Transverse colon (tissue), 4 donors: ENCODE data around the gene ARMC8. TPM values are rescaled to one million over a fixed set of nuclear protein-coding genes. Genes with fewer than 3 reads are reported as not detected.

Source experiments
- DNase-seq: peaks from one replicate; pipeline ENCODE4 v3.0.0-alpha.2; 2019
- H3K27ac ChIP-seq, 4 donors: fragments of 200-600 bp; sonication (generic); 2 replicates each; pipeline ENCODE4 v1.5.1; 2016 to 2018; ENCODE audit warnings: inconsistent platforms in 4 of 4
- H3K27me3 ChIP-seq: fragments of 200-600 bp; sonication (generic); 2 replicates; pipeline ENCODE4 v1.5.1; 2017; ENCODE audit warnings: inconsistent platforms
- H3K36me3 ChIP-seq, 4 donors: fragments of 200-600 bp; sonication (generic); 2 replicates each; pipeline ENCODE4 v1.5.1; 2017 to 2019; ENCODE audit warnings: inconsistent platforms in 4 of 4
- H3K4me1 ChIP-seq, 4 donors: fragments of 200-600 bp; sonication (generic); 2 replicates each; pipeline ENCODE4 v1.5.1; 2017 to 2020; ENCODE audit warnings: inconsistent platforms in 4 of 4
- H3K4me3 ChIP-seq, 4 donors: fragments of 200-600 bp; sonication (generic); 1 replicate in 1 of 4; 2 replicates in 3 of 4; pipeline versions ENCODE4 v1.5.1 to v1.6.1; 2017 to 2019; ENCODE audit warnings: inconsistent platforms in 4 of 4
- H3K9me3 ChIP-seq, 2 donors: fragments of 200-600 bp; sonication (generic); 2 replicates each; pipeline ENCODE4 v1.5.1; 2017 to 2019; ENCODE audit warnings: inconsistent platforms in 2 of 2
- EP300 ChIP-seq: sonication (generic); formaldehyde crosslinking; IDR thresholded peaks from one replicate; pipeline ENCODE4 v1.6.1; 2017; ENCODE audit warnings: antibody characterized with exemption, low read depth
- POLR2A ChIP-seq: fragments of 450-650 bp; IDR thresholded peaks from one replicate; pipeline ENCODE4 v1.6.1; 2016; ENCODE audit warnings: antibody characterized with exemption, mild to moderate bottlenecking, moderate library complexity
- POLR2AphosphoS5 ChIP-seq, 3 donors: sonication (generic); formaldehyde crosslinking; IDR thresholded peaks; one replicate each; pipeline ENCODE4 v1.6.1; 2016; ENCODE audit warnings: antibody characterized with exemption in 3 of 3
- WGBS, 2 donors: methylation state at CpG; one replicate each; pipeline ENCODE4 v1.1.5; 2018; ENCODE audit warnings: low coverage in 1 of 2; 5-methylcytosine and 5-hydroxymethylcytosine counted together
- in situ Hi-C, 4 donors: fragments of 200-750 bp; cut with MboI; loops; one replicate each; pipeline versions ENCODE4 v1.15.0 to v1.15.1; 2017; ENCODE audit warnings: low sequenced_read_pairs in 3 of 4, low pct_ligation_motif_present in 1 of 4, low pct_unique_long_range_greater_than_20kb in 1 of 4
- intact Hi-C: fragments of 100-400 bp; cut with DNase I; formaldehyde crosslinking; loops from one replicate; pipeline ENCODE4 v1.15.1; 2023; ENCODE audit warnings: low total_unique reads
- total RNA-seq, 4 donors: library from RNA; depleted of rRNA; stranded (reverse); fragments of >200 nt; gene quantifications; one replicate each; pipeline ENCODE4 v1.1.0, GENCODE V29; 2016
- TF ChIP-seq, protein P1 (sequence below), 5 experiments: fragments of 200-600 bp in 3 of 5; fragments of 450-650 bp in 2 of 5; sonication (generic) in 3 of 5; IDR thresholded peaks; 1 replicate in 2 of 5; 2 replicates in 3 of 5; pipeline ENCODE4 v1.5.1; 2016 to 2017; ENCODE audit warnings: antibody characterized with exemption in 5 of 5, inconsistent platforms in 3 of 5, mild to moderate bottlenecking in 2 of 5, moderate library complexity in 1 of 5

ARMC8 gene
- total RNA-seq, 4 donors from 2014 or later = 48.1 to 63.8 (median 60.3) TPM

DNA sequence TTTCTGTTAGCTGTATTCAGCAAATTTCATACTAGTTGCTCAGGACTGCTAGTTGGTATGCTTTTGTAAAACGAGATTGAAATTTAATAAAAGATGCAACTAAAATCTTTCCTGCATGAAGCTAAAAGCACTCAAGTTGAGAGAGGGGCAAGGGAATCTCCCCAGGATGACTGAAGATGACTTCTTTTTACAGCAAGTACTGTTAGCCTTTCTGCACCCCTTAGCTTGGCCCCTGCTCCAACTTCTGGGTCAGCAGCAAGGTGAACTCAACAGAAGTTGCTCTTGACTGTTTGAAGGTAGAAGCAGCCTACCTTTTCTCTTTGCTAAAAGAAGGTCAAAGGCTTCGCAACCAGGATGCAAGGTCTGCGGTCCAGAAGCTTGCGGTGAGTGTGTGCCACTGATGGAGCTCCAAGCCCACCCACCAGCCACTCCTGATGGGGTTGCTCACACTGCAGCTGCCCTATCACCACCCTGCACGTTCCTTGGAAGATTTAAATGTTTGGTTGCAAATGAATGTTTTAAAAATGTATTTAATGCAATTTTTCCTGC lies 110.0 kb downstream of the ARMC8 start:
- intact Hi-C loops = no loop called here
- Histone ChIP-seq H3K9me3 (no peaks in the 10 kb centered on the region), H3K27ac (no peak overlapping the region), H3K4me3 (no peak overlapping the region), H3K27me3 (no peaks in the 10 kb centered on the region), H3K4me1 (no peaks in the 10 kb centered on the region), H3K36me3 (peaks cover 0 to 23% (median 2%) of the 10 kb centered on the region in 4 donors)
- TF ChIP-seq POLR2A (no peak), POLR2AphosphoS5 (IDR thresholded peaks at IDR 0.05) (no peak), EP300 (no peak)
- TF ChIP-seq, protein P1, sequence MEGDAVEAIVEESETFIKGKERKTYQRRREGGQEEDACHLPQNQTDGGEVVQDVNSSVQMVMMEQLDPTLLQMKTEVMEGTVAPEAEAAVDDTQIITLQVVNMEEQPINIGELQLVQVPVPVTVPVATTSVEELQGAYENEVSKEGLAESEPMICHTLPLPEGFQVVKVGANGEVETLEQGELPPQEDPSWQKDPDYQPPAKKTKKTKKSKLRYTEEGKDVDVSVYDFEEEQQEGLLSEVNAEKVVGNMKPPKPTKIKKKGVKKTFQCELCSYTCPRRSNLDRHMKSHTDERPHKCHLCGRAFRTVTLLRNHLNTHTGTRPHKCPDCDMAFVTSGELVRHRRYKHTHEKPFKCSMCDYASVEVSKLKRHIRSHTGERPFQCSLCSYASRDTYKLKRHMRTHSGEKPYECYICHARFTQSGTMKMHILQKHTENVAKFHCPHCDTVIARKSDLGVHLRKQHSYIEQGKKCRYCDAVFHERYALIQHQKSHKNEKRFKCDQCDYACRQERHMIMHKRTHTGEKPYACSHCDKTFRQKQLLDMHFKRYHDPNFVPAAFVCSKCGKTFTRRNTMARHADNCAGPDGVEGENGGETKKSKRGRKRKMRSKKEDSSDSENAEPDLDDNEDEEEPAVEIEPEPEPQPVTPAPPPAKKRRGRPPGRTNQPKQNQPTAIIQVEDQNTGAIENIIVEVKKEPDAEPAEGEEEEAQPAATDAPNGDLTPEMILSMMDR (IDR thresholded peaks at IDR 0.05) = no peak
- WGBS, 2 donors = 83% methylated on average over 1 to 5 of the region's 5 CpGs
- DNase-seq = no peak
- in situ Hi-C loops = no loop called here

DNA sequence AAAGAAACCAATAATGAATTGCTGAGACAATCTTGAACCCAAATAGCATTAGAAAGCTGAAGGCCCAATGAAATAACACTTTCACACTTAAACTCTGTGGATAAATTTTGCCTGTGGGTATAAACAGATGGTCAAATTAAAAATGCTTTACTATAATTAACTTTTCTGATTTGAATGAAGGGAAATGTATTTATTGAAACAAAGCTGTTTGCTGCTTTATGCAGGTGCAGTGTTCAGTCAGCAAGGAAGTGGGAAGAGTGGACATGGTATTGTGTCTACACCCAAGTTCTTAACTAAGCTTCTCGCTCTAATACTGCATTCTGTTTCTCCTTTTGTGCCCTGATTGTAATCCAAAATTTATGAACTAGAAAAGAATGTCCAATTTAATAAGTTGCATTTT lies 110.8 kb downstream of the ARMC8 start:
- Histone ChIP-seq H3K4me3 (no peak overlapping the region), H3K27me3 (no peaks in the 10 kb centered on the region), H3K27ac (no peak overlapping the region), H3K4me1 (no peaks in the 10 kb centered on the region), H3K9me3 (no peaks in the 10 kb centered on the region), H3K36me3 (peaks cover 0 to 15% (median 2%) of the 10 kb centered on the region in 4 donors)
- in situ Hi-C loops (no loop called here), intact Hi-C loops (no loop called here)
- DNase-seq = no peak
- 92 to 94% methylated on average over 1 of the region's 1 CpG for WGBS, 2 donors
- TF ChIP-seq POLR2AphosphoS5 (IDR thresholded peaks at IDR 0.05) (no peak), EP300 (no peak), POLR2A (no peak)
- TF ChIP-seq, protein P1 (IDR thresholded peaks at IDR 0.05) = no peak

DNA sequence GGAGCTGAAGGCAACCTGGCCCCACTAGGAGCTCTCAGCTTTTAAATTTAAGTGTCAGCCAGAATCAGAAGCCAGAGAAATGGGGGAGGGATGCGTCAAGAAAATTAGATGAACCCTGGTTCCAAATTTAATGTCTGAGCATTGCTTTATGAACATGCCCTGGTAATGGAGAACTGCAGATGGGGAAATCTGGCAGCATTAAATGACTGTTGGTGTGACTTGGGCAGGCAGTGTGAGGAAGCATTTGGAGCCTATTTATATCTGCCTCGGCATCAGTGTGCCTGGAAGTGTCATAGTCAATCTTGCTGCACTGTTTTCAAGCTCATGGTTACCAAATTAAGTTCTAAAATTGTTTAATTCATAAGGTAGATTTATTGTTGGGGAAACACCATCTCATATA lies 113.5 kb downstream of the ARMC8 start:
- in situ Hi-C loops = no loop called here
- peaks cover 0 to 6% (median 2%) of the 10 kb centered on the region in 4 donors for H3K36me3 ChIP-seq
- H3K4me1 ChIP-seq = no peaks in the 10 kb centered on the region
- WGBS, 2 donors = 81 to 100% methylated on average over 1 to 2 of the region's 2 CpGs
- DNase-seq = no peak
- no peaks in the 10 kb centered on the region for H3K27me3 ChIP-seq
- intact Hi-C loops = no loop called here
- TF ChIP-seq, protein P1 (IDR thresholded peaks at IDR 0.05) = no peak
- TF ChIP-seq POLR2A = no peak
- TF ChIP-seq POLR2AphosphoS5 (IDR thresholded peaks at IDR 0.05) = no peak
- TF ChIP-seq EP300 = no peak
- H3K9me3 ChIP-seq = no peaks in the 10 kb centered on the region
- H3K27ac ChIP-seq = no peak overlapping the region
- H3K4me3 ChIP-seq = no peak overlapping the region

DNA sequence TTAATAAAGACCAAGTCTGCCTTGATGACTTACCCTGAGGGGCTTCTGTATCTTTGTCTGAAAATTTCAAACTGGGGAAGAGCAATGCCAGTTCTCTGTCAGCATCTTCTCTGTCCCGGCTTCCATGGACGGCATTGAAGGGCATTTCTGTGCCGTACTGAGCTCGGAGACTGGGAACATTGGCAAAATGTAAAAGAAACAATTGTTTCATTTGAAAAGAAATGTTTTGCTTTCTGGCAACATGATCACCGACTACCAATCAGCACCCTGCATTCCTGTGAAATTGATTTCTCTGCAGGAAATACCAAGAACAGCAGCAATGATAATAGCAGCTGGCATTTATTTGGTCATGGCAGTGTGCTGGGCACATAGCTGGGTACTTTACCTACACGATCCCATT lies 116.4 kb downstream of the ARMC8 start:
- Histone ChIP-seq H3K27ac (no peak overlapping the region), H3K9me3 (peaks cover 0 to 3% of the 10 kb centered on the region in 2 donors), H3K4me1 (no peaks in the 10 kb centered on the region), H3K27me3 (no peaks in the 10 kb centered on the region), H3K36me3 (no peaks in the 10 kb centered on the region), H3K4me3 (no peak overlapping the region)
- DNase-seq = no peak
- intact Hi-C loops = no loop called here
- in situ Hi-C loops = no loop called here
- 91 to 100% methylated on average over 3 to 6 of the region's 6 CpGs for WGBS, 2 donors
- TF ChIP-seq EP300 (no peak), POLR2AphosphoS5 (IDR thresholded peaks at IDR 0.05) (no peak), POLR2A (no peak)

DNA sequence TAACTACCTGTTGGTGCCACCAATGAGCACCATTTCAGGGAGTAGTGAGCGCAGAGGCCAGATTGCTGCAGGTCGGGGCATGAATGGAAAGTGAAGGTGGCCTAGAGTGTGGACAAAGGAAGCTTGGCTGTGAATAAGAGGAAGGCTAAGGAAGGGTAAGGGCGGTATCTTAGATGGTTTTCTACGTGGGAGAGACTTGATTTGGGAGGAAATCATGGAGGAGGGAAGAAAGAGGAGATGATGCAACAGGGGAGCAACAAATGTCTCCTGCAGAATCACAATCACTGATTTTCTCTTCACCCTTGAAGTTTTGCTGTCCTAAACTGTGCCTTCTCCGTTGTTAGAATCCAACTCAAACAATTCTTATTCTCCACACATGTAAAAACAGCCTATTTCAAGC lies 120.8 kb downstream of the ARMC8 start:
- H3K9me3 ChIP-seq = peaks cover 11 to 23% of the 10 kb centered on the region in 2 donors
- no peak for TF ChIP-seq POLR2AphosphoS5 (IDR thresholded peaks at IDR 0.05)
- no peak for TF ChIP-seq POLR2A
- TF ChIP-seq, protein P1 (IDR thresholded peaks at IDR 0.05) = no peak
- no peak for TF ChIP-seq EP300
- peaks cover 7% of the 10 kb centered on the region for H3K27me3 ChIP-seq
- DNase-seq = no peak
- H3K36me3 ChIP-seq = no peaks in the 10 kb centered on the region
- WGBS, 2 donors = 67 to 89% methylated on average over 5 of the region's 5 CpGs
- H3K27ac ChIP-seq = no peak overlapping the region
- in situ Hi-C loops (no loop called here), intact Hi-C loops (no loop called here)
- H3K4me1 ChIP-seq = no peaks in the 10 kb centered on the region
- no peak overlapping the region for H3K4me3 ChIP-seq
